ENCODE data around the gene CTXN2. TPM values are rescaled to one million over a fixed set of nuclear protein-coding genes. Genes with fewer than 3 reads are reported as not detected.

CTXN2 gene
- total RNA-seq (2014; rRNA removed; shearing (Covaris generic)): not detected in 2 replicates
- polyA plus RNA-seq (2016; fragmentation: Nextera tagmentation; extraction: Ambion mirVana): 0.10 TPM in 1 of 2 replicates, not detected in the other
- long read RNA-seq: 0 reads

- no peak within 1 kb of the TSS for H3K27ac ChIP-seq (ENCODE audit: low read depth)
- H3K27ac Mint-ChIP-seq: no peak within 1 kb of the TSS
- no peaks in the 10 kb centered on the region for H3K36me3 Mint-ChIP-seq (ENCODE audit: low read depth)
- H2AFZ ChIP-seq: peak within 1 kb of the TSS; percentile 81; the same call in 1 of the 2 replicates
- H3K4me3 ChIP-seq: peak within 1 kb of the TSS; percentile 69
- no peaks in the 10 kb centered on the region for H3K36me3 ChIP-seq (ENCODE audit: insufficient read depth)
- H3K9me2 ChIP-seq (ENCODE audit: insufficient read depth): no peaks in the 10 kb centered on the region
- H3K27me3 Mint-ChIP-seq (ENCODE audit: insufficient read depth, low read depth, poor library complexity): peaks cover 9% of the 10 kb centered on the region
- no peak for TF ChIP-seq EZH2 (IDR thresholded peaks at IDR 0.05; ENCODE audit: low read depth, unreplicated experiment)
- TF ChIP-seq JUNB (IDR thresholded peaks at IDR 0.05; ENCODE audit: unreplicated experiment): no peak
- TF ChIP-seq, protein P1, sequence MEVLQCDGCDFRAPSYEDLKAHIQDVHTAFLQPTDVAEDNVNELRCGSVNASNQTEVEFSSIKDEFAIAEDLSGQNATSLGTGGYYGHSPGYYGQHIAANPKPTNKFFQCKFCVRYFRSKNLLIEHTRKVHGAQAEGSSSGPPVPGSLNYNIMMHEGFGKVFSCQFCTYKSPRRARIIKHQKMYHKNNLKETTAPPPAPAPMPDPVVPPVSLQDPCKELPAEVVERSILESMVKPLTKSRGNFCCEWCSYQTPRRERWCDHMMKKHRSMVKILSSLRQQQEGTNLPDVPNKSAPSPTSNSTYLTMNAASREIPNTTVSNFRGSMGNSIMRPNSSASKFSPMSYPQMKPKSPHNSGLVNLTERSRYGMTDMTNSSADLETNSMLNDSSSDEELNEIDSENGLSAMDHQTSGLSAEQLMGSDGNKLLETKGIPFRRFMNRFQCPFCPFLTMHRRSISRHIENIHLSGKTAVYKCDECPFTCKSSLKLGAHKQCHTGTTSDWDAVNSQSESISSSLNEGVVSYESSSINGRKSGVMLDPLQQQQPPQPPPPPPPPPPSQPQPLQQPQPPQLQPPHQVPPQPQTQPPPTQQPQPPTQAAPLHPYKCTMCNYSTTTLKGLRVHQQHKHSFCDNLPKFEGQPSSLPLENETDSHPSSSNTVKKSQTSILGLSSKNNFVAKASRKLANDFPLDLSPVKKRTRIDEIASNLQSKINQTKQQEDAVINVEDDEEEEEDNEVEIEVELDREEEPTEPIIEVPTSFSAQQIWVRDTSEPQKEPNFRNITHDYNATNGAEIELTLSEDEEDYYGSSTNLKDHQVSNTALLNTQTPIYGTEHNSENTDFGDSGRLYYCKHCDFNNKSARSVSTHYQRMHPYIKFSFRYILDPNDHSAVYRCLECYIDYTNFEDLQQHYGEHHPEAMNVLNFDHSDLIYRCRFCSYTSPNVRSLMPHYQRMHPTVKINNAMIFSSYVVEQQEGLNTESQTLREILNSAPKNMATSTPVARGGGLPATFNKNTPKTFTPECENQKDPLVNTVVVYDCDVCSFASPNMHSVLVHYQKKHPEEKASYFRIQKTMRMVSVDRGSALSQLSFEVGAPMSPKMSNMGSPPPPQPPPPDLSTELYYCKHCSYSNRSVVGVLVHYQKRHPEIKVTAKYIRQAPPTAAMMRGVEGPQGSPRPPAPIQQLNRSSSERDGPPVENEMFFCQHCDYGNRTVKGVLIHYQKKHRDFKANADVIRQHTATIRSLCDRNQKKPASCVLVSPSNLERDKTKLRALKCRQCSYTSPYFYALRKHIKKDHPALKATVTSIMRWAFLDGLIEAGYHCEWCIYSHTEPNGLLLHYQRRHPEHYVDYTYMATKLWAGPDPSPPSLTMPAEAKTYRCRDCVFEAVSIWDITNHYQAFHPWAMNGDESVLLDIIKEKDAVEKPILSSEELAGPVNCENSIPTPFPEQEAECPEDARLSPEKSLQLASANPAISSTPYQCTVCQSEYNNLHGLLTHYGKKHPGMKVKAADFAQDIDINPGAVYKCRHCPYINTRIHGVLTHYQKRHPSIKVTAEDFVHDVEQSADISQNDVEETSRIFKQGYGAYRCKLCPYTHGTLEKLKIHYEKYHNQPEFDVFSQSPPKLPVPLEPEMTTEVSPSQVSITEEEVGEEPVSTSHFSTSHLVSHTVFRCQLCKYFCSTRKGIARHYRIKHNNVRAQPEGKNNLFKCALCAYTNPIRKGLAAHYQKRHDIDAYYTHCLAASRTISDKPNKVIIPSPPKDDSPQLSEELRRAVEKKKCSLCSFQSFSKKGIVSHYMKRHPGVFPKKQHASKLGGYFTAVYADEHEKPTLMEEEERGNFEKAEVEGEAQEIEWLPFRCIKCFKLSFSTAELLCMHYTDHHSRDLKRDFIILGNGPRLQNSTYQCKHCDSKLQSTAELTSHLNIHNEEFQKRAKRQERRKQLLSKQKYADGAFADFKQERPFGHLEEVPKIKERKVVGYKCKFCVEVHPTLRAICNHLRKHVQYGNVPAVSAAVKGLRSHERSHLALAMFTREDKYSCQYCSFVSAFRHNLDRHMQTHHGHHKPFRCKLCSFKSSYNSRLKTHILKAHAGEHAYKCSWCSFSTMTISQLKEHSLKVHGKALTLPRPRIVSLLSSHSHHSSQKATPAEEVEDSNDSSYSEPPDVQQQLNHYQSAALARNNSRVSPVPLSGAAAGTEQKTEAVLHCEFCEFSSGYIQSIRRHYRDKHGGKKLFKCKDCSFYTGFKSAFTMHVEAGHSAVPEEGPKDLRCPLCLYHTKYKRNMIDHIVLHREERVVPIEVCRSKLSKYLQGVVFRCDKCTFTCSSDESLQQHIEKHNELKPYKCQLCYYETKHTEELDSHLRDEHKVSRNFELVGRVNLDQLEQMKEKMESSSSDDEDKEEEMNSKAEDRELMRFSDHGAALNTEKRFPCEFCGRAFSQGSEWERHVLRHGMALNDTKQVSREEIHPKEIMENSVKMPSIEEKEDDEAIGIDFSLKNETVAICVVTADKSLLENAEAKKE (CRISPR knock-in tag; IDR thresholded peaks at IDR 0.05): no peak
- peak; percentile 18 for TF ChIP-seq REST (IDR thresholded peaks at IDR 0.05; ENCODE audit: unreplicated experiment)
- DNase-seq (ENCODE audit: low spot score): peak; percentile 63
- no peaks in the 10 kb centered on the region for H3K9me3 Mint-ChIP-seq
- peak; percentile 79 for ATAC-seq
- no peaks in the 10 kb centered on the region for H3K4me1 ChIP-seq (ENCODE audit: insufficient read depth)
- peaks cover 27% of the 10 kb centered on the region for H3K27me3 ChIP-seq (ENCODE audit: insufficient read depth)
- H3K79me2 ChIP-seq (replicated peaks; ENCODE audit: insufficient read depth): no peaks in the 10 kb centered on the region
- H3K4me2 ChIP-seq: peak within 1 kb of the TSS; percentile 75
- peaks cover 9% of the 10 kb centered on the region; the same call in 2 of the 3 replicates for H3K4me1 Mint-ChIP-seq
- H4K20me1 ChIP-seq (replicated peaks; ENCODE audit: insufficient read depth): no peaks in the 10 kb centered on the region
- peak within 1 kb of the TSS; percentile 85 for H3K4me3 Mint-ChIP-seq
- no peaks in the 10 kb centered on the region for H3F3A ChIP-seq (replicated peaks; ENCODE audit: low read depth)
Measured at GRCh38 chr15:48191574-48192225, at the start of gene CTXN2. Gene CTXN2, plus strand, starts transcription at chr15:48191665. Its CDS starts 9,636 bp downstream, at chr15:48201301.

Measured in GM23338 (cell line).